Measurements from ENCODE around the gene SORCS2.

GRCh38 chr4:7197910-7198309 lies 5.6 kb downstream of the SORCS2 start:
- TF ChIP-seq CTCF (IDR thresholded peaks at IDR 0.05): no peak
- TF ChIP-seq POLR2A (IDR thresholded peaks at IDR 0.05): no peak

Data from Peyer's patch (tissue), 4 donors.